GM21717 (cell line): Measurements from ENCODE around the gene DOCK8.
"Not testable (repeated sequence)": the region's sequence is repeated elsewhere in the genome, so short reads cannot be mapped to it uniquely, and the experiment has no call there.

Source experiments
- ATAC-seq: cut with Tn5 transposase; IDR thresholded peaks from one replicate; pipeline ENCODE4 v1.9.1; 2021; ENCODE audit warnings: mild to moderate bottlenecking, moderate library complexity; ENCODE audit not compliant: unreplicated experiment

Gene DOCK8

DNA sequence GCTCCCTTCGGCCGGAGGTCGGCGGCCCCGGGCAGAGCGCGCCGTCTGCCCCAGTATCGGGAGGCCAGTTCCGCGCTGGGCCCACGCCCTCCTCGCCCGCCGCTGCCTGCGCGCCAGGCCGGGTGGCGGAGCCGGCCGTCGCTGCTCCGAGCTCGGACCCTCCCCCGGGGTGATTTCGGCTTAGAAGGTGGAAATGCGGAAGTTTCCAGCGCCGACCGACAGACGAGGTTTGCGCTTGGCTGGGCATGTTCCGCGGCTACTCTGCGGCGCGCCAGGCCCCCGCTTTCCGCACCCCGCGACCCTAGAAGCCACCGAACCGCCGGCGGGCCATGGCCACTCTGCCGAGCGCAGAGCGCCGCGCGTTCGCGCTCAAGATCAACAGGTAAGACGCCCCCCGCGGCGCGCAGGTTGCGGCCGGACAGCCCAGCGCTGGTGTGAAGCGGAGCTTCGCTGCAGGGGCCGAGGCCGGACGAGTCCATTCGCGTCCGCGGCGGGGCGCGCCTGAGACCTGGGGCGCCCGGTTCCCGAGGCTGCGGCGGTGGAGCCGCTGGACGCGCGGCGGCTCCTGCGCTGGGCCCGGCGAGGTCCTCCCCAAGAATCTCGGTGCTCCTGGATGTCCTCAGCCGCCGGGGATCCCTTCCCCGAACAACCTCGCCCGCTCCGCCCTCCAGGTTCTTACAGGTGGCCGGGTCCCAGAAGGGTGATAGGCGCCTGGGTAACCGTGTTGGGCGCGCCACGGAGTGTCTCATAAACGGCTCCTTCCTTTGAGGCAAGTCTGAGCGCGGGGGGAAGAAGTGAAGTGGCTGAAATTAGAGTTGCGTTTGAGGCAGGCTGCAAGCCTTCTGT lies at the start of gene DOCK8:
Gene DOCK8 (plus strand): TSS at position 218 of the 846 bp plus-strand sequence. CDS start 112 bp downstream, at position 330.
- ATAC-seq, result peak; percentile 82

DNA sequence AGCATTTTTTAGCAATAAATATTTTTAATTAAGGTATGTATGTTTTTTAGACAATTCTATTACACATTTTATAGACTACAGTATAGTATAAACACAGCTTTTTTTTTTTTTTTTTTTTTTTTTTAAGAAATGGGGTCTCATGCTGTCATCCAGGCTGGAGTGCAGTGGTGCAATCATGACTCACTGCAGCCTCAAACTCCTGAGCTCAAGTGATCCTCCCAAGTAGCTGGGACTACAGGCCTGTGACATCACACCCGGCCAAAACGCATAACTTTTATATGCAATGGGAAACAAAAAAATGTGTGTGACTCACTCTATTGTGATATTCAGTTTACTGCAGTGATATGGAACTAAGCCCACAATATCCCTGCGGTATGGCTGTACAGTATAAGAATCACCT lies 44.9 kb upstream of the DOCK8 start:
- ATAC-seq, result not testable (repeated sequence)

DNA sequence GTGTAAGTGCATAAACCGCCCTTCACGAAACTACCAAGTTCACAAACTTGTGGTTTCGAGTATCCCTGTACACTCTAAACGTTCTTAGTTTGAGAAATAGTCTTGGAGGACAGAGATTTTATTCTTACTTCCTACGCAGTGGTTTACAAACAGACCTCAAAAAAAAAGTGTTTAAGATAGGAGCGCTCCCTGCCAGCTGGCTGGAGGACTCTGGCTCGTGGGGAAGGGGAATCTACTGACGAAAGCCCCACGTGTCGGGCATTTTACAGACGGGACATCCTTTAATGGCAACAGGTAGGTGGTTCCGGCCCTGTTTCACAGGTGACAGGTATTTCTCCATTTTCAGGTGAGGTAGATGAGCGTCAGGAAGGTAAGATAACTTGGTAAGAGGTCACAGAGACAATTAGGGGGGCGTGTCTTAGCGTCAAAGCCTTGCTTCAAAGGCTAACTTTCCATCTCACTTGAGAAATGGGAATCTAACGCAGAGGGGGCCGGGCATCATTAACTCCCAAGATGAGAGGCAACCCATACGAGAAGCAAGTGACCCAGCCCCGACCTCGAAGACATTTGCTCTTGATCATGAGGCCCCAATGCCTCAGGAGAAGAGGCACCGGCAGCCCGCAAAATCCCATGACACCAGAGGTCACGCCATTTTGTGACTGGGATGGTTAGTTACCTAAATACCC lies 36.4 kb upstream of the DOCK8 start:
- ATAC-seq, result not testable (repeated sequence)

DNA sequence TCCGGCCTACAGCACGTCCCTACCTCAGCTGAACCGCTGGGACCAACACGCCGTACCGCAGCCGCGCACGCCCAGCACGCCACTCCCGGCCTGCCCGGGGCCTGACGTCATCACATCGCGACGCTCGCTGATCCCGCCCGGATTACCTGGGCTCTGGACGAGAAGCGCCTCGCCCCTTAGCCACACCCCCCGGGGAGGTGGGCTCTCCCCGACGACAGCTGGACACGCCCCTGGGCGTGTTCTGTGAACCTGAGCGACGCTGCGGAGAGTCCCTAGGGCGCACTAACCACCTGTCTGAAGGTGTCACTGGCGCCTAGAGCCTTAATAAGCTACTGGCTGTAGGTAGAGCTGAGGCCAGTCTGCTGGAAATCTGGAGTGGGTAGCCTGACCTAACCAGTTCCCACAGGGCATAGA lies 35.7 kb upstream of the DOCK8 start, which contains the start of gene ZNG1A:
Gene ZNG1A (minus strand): TSS at position 87 of the 414 bp plus-strand sequence. CDS start 87 bp downstream, outside the sequence.
- ATAC-seq, result not testable (repeated sequence)

DNA sequence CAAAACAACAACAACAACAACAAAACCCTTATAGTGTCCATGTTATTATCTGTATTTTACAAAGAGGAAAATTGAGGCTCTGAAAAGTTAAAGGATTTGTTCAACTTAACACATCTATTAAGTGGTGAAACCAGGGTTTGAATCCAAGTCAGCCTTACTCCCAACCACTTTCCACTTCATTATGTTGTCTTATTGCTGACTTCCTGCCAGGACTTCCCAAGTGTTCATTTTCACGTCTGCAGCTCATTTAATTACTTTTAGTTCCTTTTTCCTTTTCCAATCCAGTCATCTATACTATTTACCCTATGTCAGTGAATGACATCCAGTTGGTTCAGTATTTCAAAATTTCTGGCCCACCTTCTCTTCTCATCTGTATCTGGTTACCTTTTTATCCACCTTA lies 15.1 kb upstream of the DOCK8 start:
- not testable (repeated sequence) for ATAC-seq

- no peak for ATAC-seq
Measured at GRCh38 chr9:206481-206880, 8.2 kb upstream of the DOCK8 start.

- no peak for ATAC-seq
Measured at GRCh38 chr9:209143-209758, 5.4 kb upstream of the DOCK8 start.

- ATAC-seq, result no peak
Measured at GRCh38 chr9:211036-211435, 3.6 kb upstream of the DOCK8 start.

- ATAC-seq, result no peak
Measured at GRCh38 chr9:211557-211956, 3.1 kb upstream of the DOCK8 start.

DNA sequence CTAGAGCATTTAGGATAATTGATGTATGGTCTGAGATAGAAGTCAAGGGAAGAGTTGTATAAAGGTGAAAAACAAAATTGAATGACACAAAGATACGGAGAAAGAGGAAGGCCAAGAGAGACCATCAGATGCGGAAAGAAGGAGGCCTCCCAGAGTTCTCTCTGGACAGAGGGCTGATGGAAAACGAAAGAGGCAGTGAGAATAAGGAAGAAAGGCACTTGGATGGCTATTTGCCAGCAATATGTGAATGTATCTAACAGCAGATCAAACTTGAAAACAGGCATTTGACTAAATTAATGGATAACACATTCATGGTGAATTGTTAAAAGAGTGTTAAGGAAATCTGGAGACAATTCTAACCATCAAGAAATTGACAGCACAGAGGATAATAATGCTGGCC lies 2.4 kb upstream of the DOCK8 start:
- ATAC-seq, result no peak

- ATAC-seq, result not testable (repeated sequence)
Measured at GRCh38 chr9:213901-214300, 764 bp upstream of the DOCK8 start.

GRCh38 chr9:214351-214647 lies 366 bp upstream of the DOCK8 start:
- no peak for ATAC-seq

- no peak for ATAC-seq
Measured at GRCh38 chr9:215631-216155, 1.0 kb downstream of the DOCK8 start.

GRCh38 chr9:216866-217265 lies 2.2 kb downstream of the DOCK8 start:
- no peak for ATAC-seq

DNA sequence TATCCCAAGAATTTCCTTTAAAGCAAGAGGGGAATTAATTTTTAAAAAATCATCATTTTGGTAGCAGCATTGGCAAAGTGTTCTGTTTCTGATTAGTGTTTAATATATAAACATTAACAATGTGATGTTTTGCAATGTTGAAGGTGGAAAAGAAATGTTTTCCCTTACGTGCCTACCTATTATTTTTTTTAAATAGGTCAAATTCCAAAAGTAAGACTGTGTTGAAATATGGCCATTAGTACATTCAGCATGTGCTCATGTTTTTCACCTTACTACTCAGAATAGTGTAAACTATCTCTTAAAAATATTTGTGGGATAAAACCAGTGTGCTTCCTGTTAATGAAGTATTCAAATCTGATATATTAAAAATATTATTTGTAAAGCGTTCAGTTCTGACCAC lies 3.3 kb downstream of the DOCK8 start:
- no peak for ATAC-seq

- not testable (repeated sequence) for ATAC-seq
Measured at GRCh38 chr9:219036-219435, 4.4 kb downstream of the DOCK8 start.

GRCh38 chr9:219670-220365 lies 5.2 kb downstream of the DOCK8 start:
- ATAC-seq, result no peak

DNA sequence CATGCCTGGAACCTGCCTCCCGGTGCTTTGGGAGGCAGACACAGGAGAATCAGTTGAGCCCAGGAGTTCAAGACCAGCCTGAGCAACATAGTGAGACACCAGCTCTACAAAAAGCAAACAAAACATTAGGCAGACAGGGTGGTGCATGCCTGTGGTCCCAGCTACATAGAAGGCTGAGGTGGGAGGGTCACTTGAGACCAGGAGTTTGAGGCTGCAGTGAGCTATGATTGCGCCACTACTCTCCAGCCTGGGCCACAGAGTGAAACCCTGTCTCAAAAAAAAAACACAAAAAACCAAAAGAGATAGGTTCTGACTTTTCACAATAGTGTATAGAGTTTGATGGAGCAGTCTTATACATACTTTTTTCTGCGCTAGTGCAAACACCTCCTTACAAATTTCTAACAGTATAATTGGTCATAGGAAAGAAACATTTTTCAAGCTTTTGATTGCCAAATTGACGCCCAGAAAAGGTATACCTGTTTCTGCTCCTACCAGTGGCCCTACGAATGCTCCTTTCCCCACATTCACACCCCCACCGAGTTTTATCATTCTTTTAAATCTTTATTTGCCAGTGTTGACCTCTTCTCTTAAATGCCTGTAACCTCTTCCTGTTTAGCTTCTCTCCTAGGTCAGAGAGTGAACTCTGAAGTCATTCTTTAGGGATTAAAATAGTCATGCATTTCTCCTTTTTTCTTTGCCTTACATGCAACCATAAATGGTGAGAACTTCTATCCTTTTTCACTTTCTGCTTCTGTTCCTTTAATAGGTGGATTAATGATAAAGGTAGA lies 7.5 kb downstream of the DOCK8 start:
- ATAC-seq, result no peak

- no peak for ATAC-seq
Measured at GRCh38 chr9:223152-223551, 8.5 kb downstream of the DOCK8 start.

- no peak for ATAC-seq
Measured at GRCh38 chr9:224026-224425, 9.4 kb downstream of the DOCK8 start.
